H9 (cell line): ENCODE data around the gene KDM1B. TPM values are rescaled to one million over a fixed set of nuclear protein-coding genes. Genes with fewer than 3 reads are reported as not detected.

Source experiments
- DNase-seq: peaks from one replicate; pipeline ENCODE4 v3.0.0-alpha.2; 2017
- H2AFZ ChIP-seq: one replicate; pipeline ENCODE4 v1.6.1; 2013; ENCODE audit warnings: mild to moderate bottlenecking, low read length, control low read depth, moderate library complexity
- H2AK5ac ChIP-seq: 2 replicates; pipeline ENCODE4 v1.6.1; 2013; ENCODE audit warnings: low read length, control low read depth, mixed read lengths; ENCODE audit not compliant: insufficient read length
- H2BK120ac ChIP-seq: one replicate; pipeline ENCODE4 v1.6.1; 2013; ENCODE audit warnings: low read depth, mild to moderate bottlenecking, low read length, control low read depth, inconsistent platforms; ENCODE audit not compliant: poor library complexity, severe bottlenecking
- H2BK12ac ChIP-seq: 2 replicates; pipeline ENCODE4 v1.6.1; 2013; ENCODE audit warnings: low read length, control low read depth, mixed read lengths, low read depth; ENCODE audit not compliant: insufficient read length
- H2BK15ac ChIP-seq: 2 replicates; pipeline ENCODE4 v1.6.1; 2013; ENCODE audit warnings: low read depth, low read length, control low read depth
- H2BK20ac ChIP-seq: one replicate; pipeline ENCODE4 v1.6.1; 2013; ENCODE audit warnings: low read depth, mild to moderate bottlenecking, low read length, control low read depth, inconsistent platforms; ENCODE audit not compliant: poor library complexity, severe bottlenecking
- H2BK5ac ChIP-seq: 2 replicates; pipeline ENCODE4 v1.6.1; 2013; ENCODE audit warnings: low read length, control low read depth, mixed read lengths; ENCODE audit not compliant: insufficient read length
- H3K14ac ChIP-seq: 2 replicates; pipeline ENCODE4 v1.6.1; 2013; ENCODE audit warnings: low read length, control low read depth; ENCODE audit not compliant: insufficient read depth
- H3K18ac ChIP-seq: 2 replicates; pipeline ENCODE4 v1.6.1; 2013; ENCODE audit warnings: low read depth, mild to moderate bottlenecking, mixed read lengths, low read length, control low read depth; ENCODE audit not compliant: insufficient read length
- H3K23ac ChIP-seq: 2 replicates; pipeline ENCODE4 v1.6.1; 2013; ENCODE audit warnings: low read length, control low read depth, mixed read lengths, low read depth; ENCODE audit not compliant: insufficient read length
- H3K23me2 ChIP-seq: 2 replicates; pipeline ENCODE4 v1.6.1; 2013; ENCODE audit warnings: low read depth, mild to moderate bottlenecking, mixed read lengths, low read length, control low read depth; ENCODE audit not compliant: insufficient read length, poor library complexity, severe bottlenecking
- H3K27ac ChIP-seq: 2 replicates; pipeline ENCODE4 v1.5.1; 2013; ENCODE audit warnings: low read length, control low read depth, mixed read lengths, low read depth; ENCODE audit not compliant: insufficient read length
- H3K27me3 ChIP-seq: 2 replicates; pipeline ENCODE4 v1.6.1; 2013; ENCODE audit warnings: low read length, control low read depth, inconsistent platforms; ENCODE audit not compliant: insufficient read depth
- H3K4ac ChIP-seq: 2 replicates; pipeline ENCODE4 v1.6.1; 2013; ENCODE audit warnings: low read depth, mild to moderate bottlenecking, control low read depth, inconsistent platforms, low read length, moderate library complexity
- H3K4me1 ChIP-seq: 2 replicates; pipeline ENCODE4 v1.6.1; 2013; ENCODE audit warnings: low read length, control low read depth, inconsistent platforms; ENCODE audit not compliant: insufficient read depth
- H3K4me2 ChIP-seq: 2 replicates; pipeline ENCODE4 v1.6.1; 2013; ENCODE audit warnings: low read length, control low read depth, mixed read lengths; ENCODE audit not compliant: insufficient read length, insufficient read depth
- H3K56ac ChIP-seq: 2 replicates; pipeline ENCODE4 v1.6.1; 2013; ENCODE audit warnings: low read depth, mild to moderate bottlenecking, mixed read lengths, low read length, control low read depth; ENCODE audit not compliant: insufficient read length
- H3K79me1 ChIP-seq: 2 replicates; pipeline ENCODE4 v1.6.1; 2013; ENCODE audit warnings: low read depth, mild to moderate bottlenecking, moderate library complexity, low read length, control low read depth, inconsistent platforms; ENCODE audit not compliant: insufficient read depth, poor library complexity, severe bottlenecking
- H3K79me2 ChIP-seq: 2 replicates; pipeline ENCODE4 v1.6.1; 2013; ENCODE audit warnings: low read length, control low read depth, inconsistent platforms; ENCODE audit not compliant: insufficient read depth
- H3K9ac ChIP-seq: 2 replicates; pipeline ENCODE4 v1.6.1; 2013; ENCODE audit warnings: low read length, control low read depth, mixed read lengths; ENCODE audit not compliant: insufficient read length; ENCODE audit errors: extremely low read depth
- H3K9me3 ChIP-seq: one replicate; pipeline ENCODE4 v1.6.1; 2013; ENCODE audit warnings: low read depth, low read length, inconsistent platforms; ENCODE audit not compliant: control insufficient read depth
- H3T11ph ChIP-seq: one replicate; pipeline ENCODE4 v1.6.1; 2013; ENCODE audit warnings: mild to moderate bottlenecking, low read length, control low read depth, inconsistent platforms
- H4K20me1 ChIP-seq: one replicate; pipeline ENCODE4 v1.6.1; 2013; ENCODE audit not compliant: control insufficient read depth, insufficient read length, insufficient read depth
- H4K5ac ChIP-seq: 2 replicates; pipeline ENCODE4 v1.6.1; 2013; ENCODE audit warnings: low read depth, mild to moderate bottlenecking, mixed read lengths, low read length, control low read depth; ENCODE audit not compliant: insufficient read length
- H4K8ac ChIP-seq: replicated peaks from 2 replicates; pipeline ENCODE4 v1.6.1; 2013; ENCODE audit warnings: low read length, control low read depth, mixed read lengths, low read depth; ENCODE audit not compliant: insufficient read length
- H4K91ac ChIP-seq: 2 replicates; pipeline ENCODE4 v1.6.1; 2013; ENCODE audit warnings: low read depth, mild to moderate bottlenecking, moderate library complexity, mixed read lengths, low read length, control low read depth; ENCODE audit not compliant: insufficient read length
- H3K27ac Mint-ChIP-seq, 3 experiments: 2 replicates in 2 of 3; 3 replicates in 1 of 3; pipeline ENCODE4 v1.8.0; 2020 to 2021; ENCODE audit warnings: mixed read lengths in 3 of 3, mild to moderate bottlenecking in 1 of 3, moderate library complexity in 1 of 3
- H3K27me3 Mint-ChIP-seq: 2 replicates; pipeline ENCODE4 v1.8.0; 2021; ENCODE audit warnings: low read depth, mild to moderate bottlenecking, moderate library complexity, mixed read lengths
- H3K36me3 Mint-ChIP-seq, 3 experiments: 2 replicates in 2 of 3; 3 replicates in 1 of 3; pipeline ENCODE4 v1.8.0; 2020 to 2021; ENCODE audit warnings: low read depth in 3 of 3, mixed read lengths in 3 of 3; ENCODE audit not compliant: insufficient read depth in 1 of 3
- H3K4me1 Mint-ChIP-seq, 2 experiments: 2 replicates each; pipeline ENCODE4 v1.8.0; 2020; ENCODE audit warnings: mixed read lengths in 2 of 2
- H3K4me3 Mint-ChIP-seq, 2 experiments: 2 replicates in 1 of 2; 3 replicates in 1 of 2; pipeline ENCODE4 v1.8.0; 2020 to 2021; ENCODE audit warnings: mild to moderate bottlenecking in 2 of 2, mixed read lengths in 2 of 2, moderate library complexity in 1 of 2
- H3K9me3 Mint-ChIP-seq, 2 experiments: 2 replicates in 1 of 2; 3 replicates in 1 of 2; pipeline ENCODE4 v1.8.0; 2020; ENCODE audit warnings: mild to moderate bottlenecking in 2 of 2, mixed read lengths in 2 of 2, moderate library complexity in 1 of 2
- CTCF ChIP-seq: fragments of 200-600 bp; sonication (generic); conservative IDR thresholded peaks from 3 replicates; pipeline ENCODE4 v1.8.0; 2021; ENCODE audit warnings: antibody characterized with exemption, mild to moderate bottlenecking
- WGBS: extraction: QIAGEN DNeasy Blood & Tissue Kit; methylation state at CpG from one replicate; pipeline ENCODE4 v1.1.7; 2013; ENCODE audit warnings: missing lambda C conversion rate, low lambda C conversion rate, mixed read lengths; ENCODE audit not compliant: insufficient read length; ENCODE audit errors: extremely low coverage; 5-methylcytosine and 5-hydroxymethylcytosine counted together
- total RNA-seq: library from RNA; stranded (reverse); gene quantifications from 2 replicates; pipeline ENCODE4 v1.2.1, GENCODE V29; 2021

The KDM1B gene
- total RNA-seq, 1 experiment from 2014 or later = 5.4 TPM

GRCh38 chr6:18261877-18262276, 106.7 kb downstream of the KDM1B start:
- Histone ChIP-seq H3K4me2 (peak overlapping the region; percentile 14), H2AK5ac (no peak overlapping the region), H2BK12ac (no peak overlapping the region), H3K27ac (no peak overlapping the region), H2BK5ac (no peak overlapping the region), H3K9me3 (no peaks in the 10 kb centered on the region), H3K27me3 (no peaks in the 10 kb centered on the region), H3K23me2 (peaks cover 15% of the 10 kb centered on the region), H3K79me2 (peaks cover 53% of the 10 kb centered on the region), H3K14ac (no peak overlapping the region), H3K56ac (no peak overlapping the region), H2BK15ac (no peak overlapping the region), H2BK120ac (no peak overlapping the region), H2AFZ (no peak overlapping the region), H4K5ac (no peak overlapping the region), H3K4me1 (peaks cover 8% of the 10 kb centered on the region; the same call in 1 of the 2 replicates), H3K18ac (no peak overlapping the region), H3T11ph (no peak overlapping the region), H4K8ac (no peak overlapping the region), H2BK20ac (no peak overlapping the region), H4K91ac (no peak overlapping the region), H3K9ac (no peak overlapping the region), H3K4ac (no peak overlapping the region), H3K79me1 (peaks cover 4% of the 10 kb centered on the region), H3K23ac (no peak overlapping the region), H4K20me1 (no peaks in the 10 kb centered on the region)
- Mint-ChIP-seq H3K9me3 (peaks cover 0 to 3% of the 10 kb centered on the region in 2 experiments; a peak in 3 of 5 replicates), H3K27ac (peak overlapping the region; percentile 26 to 76 (median 63); a peak in 5 of 7 replicates), H3K27me3 (no peaks in the 10 kb centered on the region), H3K4me3 (peak overlapping the region; percentile 88 to 92), H3K4me1 (peaks cover 36 to 46% of the 10 kb centered on the region in 2 experiments), H3K36me3 (peaks cover 56 to 68% (median 62%) of the 10 kb centered on the region in 3 experiments)
- no peak for TF ChIP-seq CTCF
- WGBS = no CpG with 5 or more reads among the region's 6 CpGs
- DNase-seq = no peak
